T-helper 9 cell (primary cell): ENCODE measurements around the gene DOCK4.

Experiments
- DNase-seq: peaks from one replicate; pipeline ENCODE4 v3.0.0-alpha.2; 2020

Gene DOCK4

GRCh38 chr7:112073530-112073929 is 132.7 kb downstream of the DOCK4 start:
- no peak for DNase-seq

- no peak for DNase-seq
Measured at GRCh38 chr7:112072541-112073245, 133.5 kb downstream of the DOCK4 start.

GRCh38 chr7:112071856-112072255 is 134.3 kb downstream of the DOCK4 start:
- no peak for DNase-seq

- no peak for DNase-seq
Measured at GRCh38 chr7:112070674-112071256, 135.4 kb downstream of the DOCK4 start.

- DNase-seq: no peak
Measured at GRCh38 chr7:112069879-112070321, 136.3 kb downstream of the DOCK4 start.

GRCh38 chr7:112068967-112069366 is 137.2 kb downstream of the DOCK4 start:
- no peak for DNase-seq

- DNase-seq: no peak
Measured at GRCh38 chr7:112067632-112068540, 138.3 kb downstream of the DOCK4 start.

GRCh38 chr7:112067200-112067599 is 139.0 kb downstream of the DOCK4 start:
- no peak for DNase-seq

GRCh38 chr7:112065758-112066157 is 140.4 kb downstream of the DOCK4 start:
- no peak for DNase-seq

- no peak for DNase-seq
Measured at GRCh38 chr7:112064627-112065385, 141.4 kb downstream of the DOCK4 start.

GRCh38 chr7:112063974-112064373 is 142.2 kb downstream of the DOCK4 start:
- no peak for DNase-seq

- DNase-seq: no peak
Measured at GRCh38 chr7:112061051-112061450, 145.1 kb downstream of the DOCK4 start.

- no peak for DNase-seq
Measured at GRCh38 chr7:112060625-112061024, 145.6 kb downstream of the DOCK4 start.

GRCh38 chr7:112059675-112060074 is 146.5 kb downstream of the DOCK4 start:
- DNase-seq: no peak

GRCh38 chr7:112058686-112059085 is 147.5 kb downstream of the DOCK4 start:
- DNase-seq: no peak

- no peak for DNase-seq
Measured at GRCh38 chr7:112056409-112056808, 149.8 kb downstream of the DOCK4 start.

GRCh38 chr7:112053737-112054069 is 152.5 kb downstream of the DOCK4 start:
- no peak for DNase-seq

GRCh38 chr7:112052993-112053736 is 153.0 kb downstream of the DOCK4 start:
- DNase-seq: no peak

- no peak for DNase-seq
Measured at GRCh38 chr7:112052498-112052897, 153.7 kb downstream of the DOCK4 start.

- DNase-seq: no peak
Measured at GRCh38 chr7:112050250-112050881, 155.8 kb downstream of the DOCK4 start.

GRCh38 chr7:112049555-112050249 is 156.5 kb downstream of the DOCK4 start:
- no peak for DNase-seq
